Measurements from ENCODE around the gene YBX3. TPM values are rescaled to one million over a fixed set of nuclear protein-coding genes. Genes with fewer than 3 reads are reported as not detected.

YBX3 gene
- total and polyA plus RNA-seq, 2 of the 13 experiments (the other 11 are each of a cell fraction or from before 2014, with no cell fraction given) = 77.5 to 99.6 TPM

DNA sequence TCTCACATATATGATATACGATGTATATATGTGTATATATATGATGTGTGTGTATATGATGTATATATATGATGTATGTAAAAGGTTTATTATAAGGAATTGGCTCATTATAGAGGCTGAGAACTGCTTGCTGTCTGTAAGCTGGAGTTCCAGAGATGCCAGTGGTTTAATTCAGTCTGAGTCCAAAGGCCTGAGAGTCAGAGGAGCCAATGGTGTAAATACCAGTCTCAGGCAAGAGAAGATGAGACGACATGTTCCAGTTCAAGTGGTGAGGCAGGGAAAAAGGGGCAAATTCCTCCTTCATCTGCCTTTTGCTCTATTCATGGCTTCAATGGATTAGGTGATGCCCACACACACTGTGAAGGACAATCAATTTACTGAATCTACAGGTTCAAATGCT is 32.2 kb downstream of the YBX3 start (continued):
- TF ChIP-seq, protein P1, sequence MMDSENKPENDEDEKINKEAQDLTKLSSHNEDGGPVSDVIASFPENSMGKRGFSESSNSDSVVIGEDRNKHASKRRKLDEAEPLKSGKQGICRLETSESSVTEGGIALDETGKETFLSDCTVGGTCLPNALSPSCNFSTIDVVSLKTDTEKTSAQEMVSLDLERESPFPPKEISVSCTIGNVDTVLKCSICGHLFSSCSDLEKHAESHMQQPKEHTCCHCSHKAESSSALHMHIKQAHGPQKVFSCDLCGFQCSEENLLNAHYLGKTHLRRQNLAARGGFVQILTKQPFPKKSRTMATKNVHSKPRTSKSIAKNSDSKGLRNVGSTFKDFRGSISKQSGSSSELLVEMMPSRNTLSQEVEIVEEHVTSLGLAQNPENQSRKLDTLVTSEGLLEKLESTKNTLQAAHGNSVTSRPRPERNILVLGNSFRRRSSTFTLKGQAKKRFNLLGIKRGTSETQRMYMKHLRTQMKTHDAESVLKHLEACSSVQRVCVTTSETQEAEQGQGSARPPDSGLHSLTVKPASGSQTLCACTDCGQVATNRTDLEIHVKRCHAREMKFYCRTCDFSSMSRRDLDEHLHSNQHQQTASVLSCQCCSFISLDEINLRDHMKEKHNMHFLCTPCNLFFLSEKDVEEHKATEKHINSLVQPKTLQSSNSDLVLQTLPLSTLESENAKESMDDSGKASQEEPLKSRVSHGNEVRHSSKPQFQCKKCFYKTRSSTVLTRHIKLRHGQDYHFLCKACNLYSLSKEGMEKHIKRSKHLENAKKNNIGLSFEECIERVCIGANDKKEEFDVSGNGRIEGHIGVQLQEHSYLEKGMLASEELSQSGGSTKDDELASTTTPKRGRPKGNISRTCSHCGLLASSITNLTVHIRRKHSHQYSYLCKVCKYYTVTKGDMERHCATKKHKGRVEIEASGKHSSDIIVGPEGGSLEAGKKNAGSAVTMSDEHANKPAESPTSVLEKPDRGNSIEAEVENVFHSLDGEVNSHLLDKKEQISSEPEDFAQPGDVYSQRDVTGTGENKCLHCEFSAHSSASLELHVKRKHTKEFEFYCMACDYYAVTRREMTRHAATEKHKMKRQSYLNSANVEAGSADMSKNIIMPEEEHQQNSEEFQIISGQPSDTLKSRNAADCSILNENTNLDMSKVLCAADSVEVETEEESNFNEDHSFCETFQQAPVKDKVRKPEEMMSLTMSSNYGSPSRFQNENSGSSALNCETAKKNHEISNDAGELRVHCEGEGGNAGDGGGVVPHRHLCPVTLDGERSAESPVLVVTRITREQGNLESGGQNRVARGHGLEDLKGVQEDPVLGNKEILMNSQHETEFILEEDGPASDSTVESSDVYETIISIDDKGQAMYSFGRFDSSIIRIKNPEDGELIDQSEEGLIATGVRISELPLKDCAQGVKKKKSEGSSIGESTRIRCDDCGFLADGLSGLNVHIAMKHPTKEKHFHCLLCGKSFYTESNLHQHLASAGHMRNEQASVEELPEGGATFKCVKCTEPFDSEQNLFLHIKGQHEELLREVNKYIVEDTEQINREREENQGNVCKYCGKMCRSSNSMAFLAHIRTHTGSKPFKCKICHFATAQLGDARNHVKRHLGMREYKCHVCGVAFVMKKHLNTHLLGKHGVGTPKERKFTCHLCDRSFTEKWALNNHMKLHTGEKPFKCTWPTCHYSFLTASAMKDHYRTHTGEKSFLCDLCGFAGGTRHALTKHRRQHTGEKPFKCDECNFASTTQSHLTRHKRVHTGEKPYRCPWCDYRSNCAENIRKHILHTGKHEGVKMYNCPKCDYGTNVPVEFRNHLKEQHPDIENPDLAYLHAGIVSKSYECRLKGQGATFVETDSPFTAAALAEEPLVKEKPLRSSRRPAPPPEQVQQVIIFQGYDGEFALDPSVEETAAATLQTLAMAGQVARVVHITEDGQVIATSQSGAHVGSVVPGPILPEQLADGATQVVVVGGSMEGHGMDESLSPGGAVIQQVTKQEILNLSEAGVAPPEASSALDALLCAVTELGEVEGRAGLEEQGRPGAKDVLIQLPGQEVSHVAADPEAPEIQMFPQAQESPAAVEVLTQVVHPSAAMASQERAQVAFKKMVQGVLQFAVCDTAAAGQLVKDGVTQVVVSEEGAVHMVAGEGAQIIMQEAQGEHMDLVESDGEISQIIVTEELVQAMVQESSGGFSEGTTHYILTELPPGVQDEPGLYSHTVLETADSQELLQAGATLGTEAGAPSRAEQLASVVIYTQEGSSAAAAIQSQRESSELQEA (CRISPR knock-in tag; IDR thresholded peaks at IDR 0.05; ENCODE audit: not compliant biosample characterization) = no peak
- no peak for TF ChIP-seq ATF7-NPFF (CRISPR knock-in tag; IDR thresholded peaks at IDR 0.05; ENCODE audit: low read depth)

DNA sequence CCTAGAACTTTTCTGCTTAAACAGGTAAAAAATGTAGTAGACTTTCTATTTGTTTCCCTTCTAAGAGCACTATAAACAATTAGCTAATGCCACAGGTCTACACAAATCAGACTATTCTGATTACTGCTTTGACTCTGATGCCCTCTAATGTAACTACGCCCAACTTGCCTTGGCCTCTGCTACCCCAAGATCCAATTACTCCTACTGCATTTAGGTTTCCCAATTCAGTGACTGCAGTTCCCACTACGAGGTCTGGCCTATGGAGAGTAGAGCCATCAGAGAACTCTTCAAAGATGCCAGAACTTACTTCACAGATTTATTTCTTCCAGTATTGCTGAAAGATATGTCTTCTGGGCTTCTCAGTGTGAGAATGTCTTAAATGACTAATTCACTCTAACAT is 34.0 kb downstream of the YBX3 start:
- Histone ChIP-seq H3K27ac (ENCODE audit: extremely low read length, insufficient read depth, low read length) (no peak overlapping the region), H3K4me2 (ENCODE audit: low read depth, low read length) (no peak overlapping the region), H3K9ac (ENCODE audit: insufficient read depth, low read depth, low read length) (no peak overlapping the region), H3K9me3 (ENCODE audit: low read length) (no peaks in the 10 kb centered on the region), H4K20me1 (ENCODE audit: insufficient read depth, low read length) (no peaks in the 10 kb centered on the region), H3K79me2 (ENCODE audit: insufficient read depth, low read length) (no peaks in the 10 kb centered on the region), H3K4me3 (replicated peaks in 1 of 3; ENCODE audit: insufficient read depth in 1 of 3, low read depth in 2 of 3, low read length in 3 of 3) (no peak overlapping the region), H2AFZ (ENCODE audit: low read length) (no peak overlapping the region), H3K27me3 (ENCODE audit: control insufficient read depth in 1 of 2, insufficient read depth in 2 of 2, low read length in 2 of 2) (no peaks in the 10 kb centered on the region; a peak in 1 of 5 replicates), H3K36me3 (replicated peaks in 1 of 2; ENCODE audit: control insufficient read depth in 1 of 2, insufficient read depth in 2 of 2, low read length in 2 of 2) (no peaks in the 10 kb centered on the region), H3K4me1 (ENCODE audit: insufficient read depth, low read length) (no peaks in the 10 kb centered on the region)
- 46% methylated on average over 2 of the region's 2 CpGs for WGBS (ENCODE audit: low lambda C conversion rate)
- POLR2A ChIA-PET = no interaction called here
- BruUV-seq (replicated peaks) = no TSS peak
- CTCF ChIA-PET (ENCODE audit: low intra/inter-chr PET ratio, low total read pairs) = no interaction called here
- DNase-seq (ENCODE audit: low spot score) (no peak), ATAC-seq (no peak), FAIRE-seq (no peak)
- intact Hi-C loops (cut with micrococcal nuclease; ENCODE audit: unreplicated experiment) (no loop called here), in situ Hi-C loops (cut with HindIII; ENCODE audit: extremely low pct_ligation_motif_present, low pct_unique_long_range_greater_than_20kb) (no loop called here)
- TF ChIP-seq HMG20B (CRISPR knock-in tag; conservative IDR thresholded peaks at IDR 0.05) (no peak), ZNF430 (CRISPR knock-in tag; IDR thresholded peaks at IDR 0.05) (no peak), ZNF782 (CRISPR knock-in tag; IDR thresholded peaks at IDR 0.05; ENCODE audit: borderline replicate concordance) (no peak), FOXK1 (CRISPR knock-in tag; IDR thresholded peaks at IDR 0.05; ENCODE audit: borderline replicate concordance, low read depth) (no peak), CCAR2 (optimal IDR thresholded peaks at IDR 0.05; ENCODE audit: low read depth, low read length) (no peak), ZMYM4 (CRISPR knock-in tag; IDR thresholded peaks at IDR 0.05) (no peak), PPARG (CRISPR knock-in tag; conservative IDR thresholded peaks at IDR 0.05) (no peak), MED13 (CRISPR knock-in tag; IDR thresholded peaks at IDR 0.05) (no peak), ZEB1 (IDR thresholded peaks at IDR 0.05; ENCODE audit: insufficient replicate concordance, low read depth) (no peak)
- TF ChIP-seq, protein P2, sequence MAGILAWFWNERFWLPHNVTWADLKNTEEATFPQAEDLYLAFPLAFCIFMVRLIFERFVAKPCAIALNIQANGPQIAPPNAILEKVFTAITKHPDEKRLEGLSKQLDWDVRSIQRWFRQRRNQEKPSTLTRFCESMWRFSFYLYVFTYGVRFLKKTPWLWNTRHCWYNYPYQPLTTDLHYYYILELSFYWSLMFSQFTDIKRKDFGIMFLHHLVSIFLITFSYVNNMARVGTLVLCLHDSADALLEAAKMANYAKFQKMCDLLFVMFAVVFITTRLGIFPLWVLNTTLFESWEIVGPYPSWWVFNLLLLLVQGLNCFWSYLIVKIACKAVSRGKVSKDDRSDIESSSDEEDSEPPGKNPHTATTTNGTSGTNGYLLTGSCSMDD (CRISPR knock-in tag; IDR thresholded peaks at IDR 0.05) = no peak

Data from HepG2 (cell line).